SK-N-SH (cell line): ENCODE results near the gene SMIM36. TPM values are rescaled to one million over a fixed set of nuclear protein-coding genes. Genes with fewer than 3 reads are reported as not detected.
"Not testable (repeated sequence)": the region's sequence is repeated elsewhere in the genome, so short reads cannot be mapped to it uniquely, and the experiment has no call there.

Source experiments
- CTCF ChIA-PET: fragments of 300-600, 350-600 bp; formaldehyde crosslinking; extraction: SDS; loops from one replicate; lab custom pipeline; 2021; lab: Yijun Ruan, JAX
- POLR2A ChIA-PET: fragments of 350-600 bp; sonication (Branson Sonifier 250); formaldehyde crosslinking; extraction: SDS; loops from one replicate; lab custom pipeline; 2020; ENCODE audit warnings: antibody characterized with exemption, inconsistent platforms; lab: Yijun Ruan, JAX
- DNase-seq: peaks from one replicate; pipeline ENCODE4 v3.0.0; 2012
- H2AFZ ChIP-seq: fragments of 200-600 bp; sonication (generic); 2 replicates; pipeline ENCODE4 v1.8.1; 2016; ENCODE audit warnings: antibody characterized with exemption, mild to moderate bottlenecking, low read depth
- H3F3A ChIP-seq: fragments of 200-600 bp; sonication (generic); replicated peaks from 2 replicates; pipeline ENCODE3; 2016; ENCODE audit warnings: antibody characterized with exemption, mild to moderate bottlenecking; ENCODE audit not compliant: insufficient read depth
- H3K27ac ChIP-seq, 2 experiments: fragments of 200-500 bp in 1 of 2; fragments of 200-600 bp in 1 of 2; sonication (Bioruptor generic) in 1 of 2; sonication (generic), shearing (Covaris generic) in 1 of 2; 2 replicates each; pipeline versions ENCODE4 v1.5.1 to v1.6.1; 2014 to 2016; ENCODE audit warnings: low read depth in 2 of 2, inconsistent platforms in 1 of 2, low read length in 1 of 2, mild to moderate bottlenecking in 1 of 2, mixed read lengths in 1 of 2
- H3K27me3 ChIP-seq: fragments of 200-600 bp; sonication (generic), shearing (Covaris generic); 2 replicates; pipeline ENCODE4 v1.6.1; 2016; ENCODE audit warnings: mixed run types; ENCODE audit not compliant: insufficient read depth
- H3K36me3 ChIP-seq, 2 experiments: fragments of 200-500 bp in 1 of 2; fragments of 200-600 bp in 1 of 2; sonication (Bioruptor generic) in 1 of 2; sonication (generic) in 1 of 2; replicated peaks in 1 of 2; 2 replicates each; pipeline versions ENCODE3 to v1.5.1; 2014 to 2016; ENCODE audit warnings: low read length in 1 of 2, mild to moderate bottlenecking in 1 of 2; ENCODE audit not compliant: insufficient read depth in 2 of 2, control insufficient read depth in 1 of 2
- H3K4me1 ChIP-seq, 2 experiments: fragments of 200-500 bp in 1 of 2; fragments of 200-600 bp in 1 of 2; sonication (Bioruptor generic) in 1 of 2; sonication (generic), shearing (Covaris generic) in 1 of 2; 2 replicates each; pipeline versions ENCODE4 v1.5.1 to v1.6.1; 2014 to 2016; ENCODE audit warnings: low read depth in 1 of 2, low read length in 1 of 2, mixed run types in 1 of 2; ENCODE audit not compliant: insufficient read depth in 2 of 2, control insufficient read depth in 1 of 2
- H3K4me2 ChIP-seq: fragments of 200-600 bp; sonication (generic), shearing (Covaris generic); 2 replicates; pipeline ENCODE4 v1.6.1; 2017; ENCODE audit warnings: mixed run types
- H3K4me3 ChIP-seq, 2 experiments: fragments of 200-500 bp in 1 of 2; fragments of 200-600 bp in 1 of 2; sonication (Bioruptor generic) in 1 of 2; sonication (generic), shearing (Covaris generic) in 1 of 2; 2 replicates each; pipeline versions ENCODE4 v1.5.1 to v1.8.1; 2014 to 2016; ENCODE audit warnings: low read depth in 2 of 2, inconsistent platforms in 1 of 2, low read length in 1 of 2, mild to moderate bottlenecking in 1 of 2, mixed read lengths in 1 of 2, moderate library complexity in 1 of 2
- H3K79me2 ChIP-seq: fragments of 200-600 bp; sonication (generic); 2 replicates; pipeline ENCODE4 v1.8.1; 2017; ENCODE audit warnings: mild to moderate bottlenecking; ENCODE audit not compliant: insufficient read depth
- H3K9ac ChIP-seq: fragments of 200-600 bp; sonication (generic); 2 replicates; pipeline ENCODE4 v1.6.1; 2017; ENCODE audit warnings: mixed run types
- H3K9me2 ChIP-seq: fragments of 200-600 bp; sonication (generic); 2 replicates; pipeline ENCODE4 v1.6.1; 2017; ENCODE audit warnings: mixed run types
- H3K9me3 ChIP-seq: fragments of 200-600 bp; sonication (generic); 2 replicates; pipeline ENCODE4 v1.6.1; 2017; ENCODE audit warnings: mixed run types, mild to moderate bottlenecking, moderate library complexity
- H4K20me1 ChIP-seq: fragments of 200-600 bp; sonication (generic); 2 replicates; pipeline ENCODE4 v1.6.1; 2017; ENCODE audit warnings: mild to moderate bottlenecking, mixed run types; ENCODE audit not compliant: insufficient read depth
- CHD2 ChIP-seq: fragments of 150-350 bp; IDR thresholded peaks from 2 replicates; pipeline ENCODE4 v1.6.1; 2018; ENCODE audit warnings: low read length; ENCODE audit not compliant: partially characterized antibody
- ELF1 ChIP-seq: IDR thresholded peaks from 2 replicates; pipeline ENCODE4 v1.4.0; 2012
- FOSL2 ChIP-seq: IDR thresholded peaks from 2 replicates; pipeline ENCODE4 v1.4.0; 2012; ENCODE audit warnings: low read depth, mild to moderate bottlenecking, moderate library complexity, borderline replicate concordance
- GATA2 ChIP-seq: sonication (generic); formaldehyde crosslinking; IDR thresholded peaks from 2 replicates; pipeline ENCODE4 v1.5.0; 2020; ENCODE audit warnings: mild to moderate bottlenecking, missing genetic modification reagents
- IRF3 ChIP-seq: fragments of 150-350 bp; IDR thresholded peaks from 2 replicates; pipeline ENCODE4 v1.6.1; 2016; ENCODE audit warnings: mild to moderate bottlenecking, low read depth, low read length
- MAX ChIP-seq: IDR thresholded peaks from 2 replicates; pipeline ENCODE4 v1.4.0; 2012; ENCODE audit warnings: low read depth
- MXI1 ChIP-seq: IDR thresholded peaks from 2 replicates; pipeline ENCODE4 v1.6.1; 2012; ENCODE audit warnings: mild to moderate bottlenecking, low read depth, low read length, improper control_type of control experiment
- PBX3 ChIP-seq: IDR thresholded peaks from 2 replicates; pipeline ENCODE4; 2012
- POLR2AphosphoS5 ChIP-seq: IDR thresholded peaks from 2 replicates; pipeline ENCODE4 v1.6.1; 2012; ENCODE audit warnings: low read depth, low read length
- REST ChIP-seq: IDR thresholded peaks from 2 replicates; pipeline ENCODE4 v1.6.1; 2012; ENCODE audit warnings: mild to moderate bottlenecking, low read depth, low read length, moderate library complexity
- RFX5 ChIP-seq: IDR thresholded peaks from 2 replicates; pipeline ENCODE4 v1.6.1; 2012; ENCODE audit warnings: mild to moderate bottlenecking, improper control_type of control experiment, low read length
- RXRA ChIP-seq: IDR thresholded peaks from 2 replicates; pipeline ENCODE4 v1.4.0; 2012; ENCODE audit warnings: low read depth, mild to moderate bottlenecking, borderline replicate concordance
- SIN3A ChIP-seq: IDR thresholded peaks from 2 replicates; pipeline ENCODE4 v1.6.1; 2012; ENCODE audit warnings: low read depth, mild to moderate bottlenecking, low read length, moderate library complexity, borderline replicate concordance
- TAF1 ChIP-seq: IDR thresholded peaks from 2 replicates; pipeline ENCODE4 v1.6.1; 2012; ENCODE audit warnings: low read depth, mild to moderate bottlenecking, low read length, moderate library complexity, borderline replicate concordance
- TEAD4 ChIP-seq: IDR thresholded peaks from 2 replicates; pipeline ENCODE4 v1.4.0; 2012; ENCODE audit warnings: mild to moderate bottlenecking, borderline replicate concordance; ENCODE audit not compliant: insufficient read depth
- USF1 ChIP-seq: IDR thresholded peaks from 2 replicates; pipeline ENCODE4 v1.4.0; 2012; ENCODE audit warnings: low read depth, borderline replicate concordance
- WGBS: methylation state at CpG from one replicate; pipeline ENCODE4 v1.1.6; 2017; ENCODE audit warnings: low lambda C conversion rate; 5-methylcytosine and 5-hydroxymethylcytosine counted together
- polyA plus RNA-seq, 3 experiments: library from polyadenylated mRNA; depleted of rRNA; stranded (reverse); fragments of >200 nt; gene quantifications; 2 replicates each; pipeline ENCODE4 v1.2.3, GENCODE V29; 2012

The SMIM36 gene
- polyA plus RNA-seq, 1 of the 3 experiments (the other 2 are of a cell fraction): not detected

- Histone ChIP-seq H4K20me1 (no peaks in the 10 kb centered on the region), H3K9me3 (no peaks in the 10 kb centered on the region), H2AFZ (no peak overlapping the region), H3K27me3 (no peaks in the 10 kb centered on the region), H3K4me1 (peaks cover 0 to 3% of the 10 kb centered on the region in 2 experiments; a peak in 1 of 4 replicates), H3K4me3 (no peak overlapping the region), H3K27ac (no peak overlapping the region), H3K4me2 (no peak overlapping the region), H3K79me2 (no peaks in the 10 kb centered on the region), H3K9me2 (no peaks in the 10 kb centered on the region), H3K9ac (no peak overlapping the region), H3F3A (no peaks in the 10 kb centered on the region), H3K36me3 (no peaks in the 10 kb centered on the region)
- ChIA-PET POLR2A (interaction anchor here (1.1 kb wide), 1 partner anchor 14 kb away, joined by 3 read pairs; no protein-coding TSS in a partner anchor), CTCF (interaction anchor here (0.6 to 0.8 kb wide), 2 partner anchors 48 to 110 kb away, joined by 3 read pairs; no protein-coding TSS in a partner anchor)
- 68% methylated on average over 7 of the region's 7 CpGs for WGBS
- DNase-seq: no peak
- TF ChIP-seq TAF1 (no peak), CHD2 (no peak), RFX5 (no peak), USF1 (no peak), PBX3 (no peak), RXRA (no peak), ELF1 (no peak), TEAD4 (no peak), FOSL2 (no peak), GATA2 (CRISPR knock-in tag) (no peak), REST (no peak), IRF3 (no peak), SIN3A (no peak), MXI1 (no peak), POLR2AphosphoS5 (no peak), MAX (no peak)
These were observed 44.6 kb downstream of the SMIM36 start for GRCh38 chr17:55466671-55467070.

GRCh38 chr17:55465771-55466170 is 45.5 kb downstream of the SMIM36 start:
- POLR2A ChIA-PET, H2AFZ ChIP-seq, H3K36me3 ChIP-seq, H4K20me1 ChIP-seq, H3K9me2 ChIP-seq, H3K9ac ChIP-seq, H3K27me3 ChIP-seq, H3K27ac ChIP-seq, H3K79me2 ChIP-seq, DNase-seq, H3K4me1 ChIP-seq, H3K4me3 ChIP-seq, H3F3A ChIP-seq, H3K9me3 ChIP-seq, H3K4me2 ChIP-seq: not testable (repeated sequence)
- WGBS: 84% methylated on average over 4 of the region's 4 CpGs
- CTCF ChIA-PET: interaction anchor here (0.8 kb wide), 1 partner anchor 109 kb away, joined by 3 read pairs; no protein-coding TSS in a partner anchor
